ENCODE results near the gene SSBP3. TPM values are rescaled to one million over a fixed set of nuclear protein-coding genes. Genes with fewer than 3 reads are reported as not detected.
A peak's percentile ranks its signal among the peaks of the same experiment; 100 is the strongest.

SSBP3 gene
- total and polyA plus RNA-seq, 2 of the 13 experiments (the other 11 are each of a cell fraction or from before 2014, with no cell fraction given) = 8.5 to 17.6 TPM

- no peak for TF ChIP-seq THAP8 (CRISPR knock-in tag; IDR thresholded peaks at IDR 0.05; ENCODE audit: borderline replicate concordance)
- no peak for TF ChIP-seq ZNF644 (CRISPR knock-in tag; IDR thresholded peaks at IDR 0.05; ENCODE audit: low read depth)
- no peak for TF ChIP-seq ZNF207 (IDR thresholded peaks at IDR 0.05; ENCODE audit: borderline replicate concordance)
- TF ChIP-seq GABPB1 (CRISPR knock-in tag; IDR thresholded peaks at IDR 0.05) = no peak
- TF ChIP-seq PRDM4 (CRISPR knock-in tag; IDR thresholded peaks at IDR 0.05; ENCODE audit: borderline replicate concordance) = no peak
- TF ChIP-seq ZKSCAN8 (CRISPR knock-in tag; IDR thresholded peaks at IDR 0.05; ENCODE audit: borderline replicate concordance) = no peak
- 0 out of 2 replicates have a peak, but pooled peaks have one; percentile 25 for TF ChIP-seq ZNF230 (CRISPR knock-in tag; IDR thresholded peaks at IDR 0.05)
- TF ChIP-seq MZF1 (CRISPR knock-in tag; IDR thresholded peaks at IDR 0.05; ENCODE audit: borderline replicate concordance) = no peak
- TF ChIP-seq TOE1 (CRISPR knock-in tag; IDR thresholded peaks at IDR 0.05) = no peak
- TF ChIP-seq ZNF792 (CRISPR knock-in tag; IDR thresholded peaks at IDR 0.05) = no peak
- no peak for TF ChIP-seq SOX5 (CRISPR knock-in tag; IDR thresholded peaks at IDR 0.05; ENCODE audit: borderline replicate concordance)
- no peak for TF ChIP-seq GMEB2 (CRISPR knock-in tag; IDR thresholded peaks at IDR 0.05; ENCODE audit: low read depth)
- TF ChIP-seq ZNF605 (CRISPR knock-in tag; IDR thresholded peaks at IDR 0.05) = 0 out of 2 replicates have a peak, but pooled peaks have one; percentile 24
- TF ChIP-seq ZFYVE20 (CRISPR knock-in tag; IDR thresholded peaks at IDR 0.05; ENCODE audit: borderline replicate concordance, low read depth) = no peak
- no peak for TF ChIP-seq KLF11 (CRISPR knock-in tag; IDR thresholded peaks at IDR 0.05)
- no peak for TF ChIP-seq TIGD3 (CRISPR knock-in tag; IDR thresholded peaks at IDR 0.05; ENCODE audit: borderline replicate concordance)
- no peak for TF ChIP-seq ZNF17 (CRISPR knock-in tag; IDR thresholded peaks at IDR 0.05)
- no peak for TF ChIP-seq YY1 (IDR thresholded peaks at IDR 0.05; ENCODE audit: insufficient read depth, insufficient replicate concordance, low read depth, low read length)
- TF ChIP-seq SRSF1 (optimal IDR thresholded peaks at IDR 0.05; ENCODE audit: low read depth, low read length) = no peak
- TF ChIP-seq ZHX1 (CRISPR knock-in tag; IDR thresholded peaks at IDR 0.05; ENCODE audit: low read depth) = 0 out of 2 replicates have a peak, but pooled peaks have one; percentile 45
- no peak for TF ChIP-seq KMT2B (CRISPR knock-in tag; IDR thresholded peaks at IDR 0.05)
Measured at GRCh38 chr1:54199151-54199764, 206.9 kb downstream of the SSBP3 start (continued).
